ENCODE results near the gene GLMP.
"Not testable (repeated sequence)": the region's sequence is repeated elsewhere in the genome, so short reads cannot be mapped to it uniquely, and the experiment has no call there.

Gene GLMP

GRCh38 chr1:156295391-156295947 is at the start of gene GLMP:
Gene GLMP, minus strand, starts transcription at chr1:156295679. Its CDS starts 34 bp downstream, at chr1:156295645.
- no peak for DNase-seq

GRCh38 chr1:156344409-156344808 is 48.9 kb upstream of the GLMP start:
- DNase-seq = no peak

GRCh38 chr1:156342166-156342955 is 46.9 kb upstream of the GLMP start:
- no peak for DNase-seq

- DNase-seq = peak; percentile 96
Observed at GRCh38 chr1:156338180-156338976, 42.9 kb upstream of the GLMP start, which contains the start of the genes CCT3 and TSACC. Gene CCT3, minus strand, starts transcription at chr1:156338292. Its CDS starts 108 bp downstream, at chr1:156338184. Gene TSACC, plus strand, starts transcription at chr1:156338526. Its CDS starts 1,232 bp downstream, at chr1:156339758.

- DNase-seq = no peak
Observed at GRCh38 chr1:156337888-156338179, 42.4 kb upstream of the GLMP start.

- DNase-seq = no peak
Observed at GRCh38 chr1:156337052-156337887, 41.8 kb upstream of the GLMP start.

DNA sequence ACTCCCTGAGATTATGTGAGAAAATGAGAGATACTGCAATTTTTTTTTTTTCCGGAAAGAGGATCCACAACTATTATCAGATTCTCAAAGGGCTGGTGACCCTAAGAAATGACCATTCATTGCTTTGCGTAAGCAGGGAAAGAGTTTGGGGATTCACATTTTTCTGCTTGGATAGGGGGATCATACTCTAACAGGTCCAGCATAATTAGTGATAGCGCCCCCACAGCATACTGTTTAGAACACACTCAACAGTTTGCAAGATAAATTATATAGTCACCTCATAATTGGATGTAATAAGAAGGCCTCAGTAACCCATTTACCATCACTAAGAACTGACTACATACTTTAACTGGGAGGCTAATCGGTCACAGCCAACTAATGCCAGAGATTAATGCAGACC is 40.8 kb upstream of the GLMP start:
- DNase-seq = no peak

DNA sequence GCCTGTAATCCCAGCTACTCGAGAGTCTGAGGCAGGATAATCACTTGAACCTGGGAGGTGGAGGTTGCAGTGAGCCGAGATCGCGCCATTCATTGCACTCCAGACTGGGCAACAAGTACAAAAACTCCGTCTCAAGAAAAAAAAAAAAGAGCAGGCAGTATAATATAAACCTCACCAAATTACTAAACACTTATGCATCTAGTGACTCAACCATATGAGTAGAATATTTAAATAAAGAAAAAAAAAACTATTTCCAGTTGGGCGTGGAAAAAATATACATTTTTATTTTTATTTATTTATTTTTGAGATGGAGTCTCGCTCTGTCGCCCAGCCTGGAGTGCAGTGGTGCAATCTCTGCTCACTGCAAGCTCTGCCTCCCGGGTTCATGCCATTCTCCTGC is 27.7 kb upstream of the GLMP start:
- not testable (repeated sequence) for DNase-seq

GRCh38 chr1:156320560-156320959 is 25.1 kb upstream of the GLMP start:
- DNase-seq = no peak

DNA sequence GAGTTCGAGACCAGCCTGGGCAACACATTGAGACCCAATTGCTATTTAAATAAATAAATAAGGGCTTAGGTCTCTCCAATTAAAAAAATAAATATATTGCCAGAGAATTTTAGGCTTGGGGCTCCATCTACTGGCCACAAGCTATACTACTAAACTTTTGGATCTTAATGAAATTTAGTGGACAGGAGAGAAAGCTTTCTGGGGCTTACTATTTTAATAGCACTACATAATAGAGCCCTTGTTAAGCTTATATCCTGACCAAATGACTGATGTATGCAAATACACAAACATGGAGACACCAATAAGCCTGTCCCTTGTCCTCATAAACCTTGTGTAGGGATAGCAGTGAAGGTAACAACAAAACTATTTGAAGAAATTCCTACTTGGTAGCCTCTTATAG is 24.2 kb upstream of the GLMP start:
- no peak for DNase-seq

- DNase-seq = no peak
Observed at GRCh38 chr1:156316909-156317308, 21.4 kb upstream of the GLMP start.

- no peak for DNase-seq
Observed at GRCh38 chr1:156310962-156311361, 15.5 kb upstream of the GLMP start.

- no peak for DNase-seq
Observed at GRCh38 chr1:156308078-156308477, 12.6 kb upstream of the GLMP start.

DNA sequence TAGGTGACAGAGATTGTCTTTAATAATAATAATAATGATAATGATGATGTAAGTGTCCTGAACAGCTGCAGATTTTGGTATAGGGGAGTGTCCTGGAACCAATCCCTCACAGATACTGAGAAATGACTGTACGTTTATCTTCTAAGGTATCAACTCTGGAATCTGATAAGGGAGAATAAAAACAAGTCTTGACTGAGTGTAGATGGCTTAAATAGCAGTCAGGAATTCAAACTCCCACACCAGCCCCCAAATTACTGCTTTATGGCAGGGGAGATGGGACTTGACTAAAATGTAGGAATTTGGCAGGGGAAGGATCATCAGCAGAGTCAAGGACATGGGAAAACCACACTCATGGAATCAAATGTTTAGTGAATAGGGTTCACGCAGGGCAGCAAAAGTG is 9.7 kb upstream of the GLMP start:
- no peak for DNase-seq

DNA sequence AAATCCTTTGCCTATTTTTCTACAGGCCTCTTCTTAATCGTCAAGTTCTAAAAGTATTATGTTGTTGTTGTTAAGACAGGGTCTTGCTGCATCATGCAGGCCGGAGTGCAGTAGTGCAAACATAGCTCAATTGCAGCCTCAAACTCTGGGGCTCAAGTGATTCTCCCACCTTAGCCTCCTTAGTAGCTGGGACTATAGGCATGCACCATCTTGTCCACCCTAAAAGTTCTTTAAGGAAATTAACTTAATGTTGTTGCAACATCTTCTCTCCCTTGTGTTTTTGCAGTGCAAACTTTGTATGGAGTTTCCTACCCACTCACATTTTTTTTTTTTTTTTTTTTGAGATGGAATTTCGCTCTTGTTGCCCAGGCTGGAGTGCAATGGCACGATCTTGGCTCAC is 7.8 kb upstream of the GLMP start:
- DNase-seq = no peak

GRCh38 chr1:156298852-156299357 is 3.4 kb upstream of the GLMP start, which contains the start of gene VHLL:
Gene VHLL, minus strand, starts transcription at chr1:156299307. Its CDS starts 118 bp downstream, at chr1:156299189.
- DNase-seq = no peak

DNA sequence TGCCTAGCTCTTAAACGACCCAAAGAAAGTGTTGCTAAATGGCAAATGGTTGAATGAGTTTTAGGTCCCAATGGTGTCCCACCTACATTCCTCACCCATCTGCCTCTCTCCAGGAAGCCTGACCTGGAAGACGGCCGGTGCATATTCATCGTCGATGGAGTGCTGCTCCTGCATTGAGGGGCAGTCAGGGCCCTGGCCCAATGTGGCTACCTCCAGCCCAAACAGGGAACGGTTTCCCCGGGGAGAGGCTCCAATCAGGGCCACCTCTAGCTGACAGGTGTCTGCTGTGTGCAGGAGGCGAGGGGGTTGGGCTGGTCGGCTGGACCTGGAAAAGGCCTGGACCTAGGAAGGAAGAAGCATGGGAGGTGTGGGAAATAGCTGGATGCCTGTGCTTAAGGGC is 1.6 kb downstream of the GLMP start:
- no peak for DNase-seq

- DNase-seq = no peak
Observed at GRCh38 chr1:156293098-156293434, 2.4 kb downstream of the GLMP start.

GRCh38 chr1:156291226-156292061 is 4.0 kb downstream of the GLMP start:
- DNase-seq = peak; percentile 61

GRCh38 chr1:156289857-156290256 is 5.6 kb downstream of the GLMP start:
- no peak for DNase-seq

DNA sequence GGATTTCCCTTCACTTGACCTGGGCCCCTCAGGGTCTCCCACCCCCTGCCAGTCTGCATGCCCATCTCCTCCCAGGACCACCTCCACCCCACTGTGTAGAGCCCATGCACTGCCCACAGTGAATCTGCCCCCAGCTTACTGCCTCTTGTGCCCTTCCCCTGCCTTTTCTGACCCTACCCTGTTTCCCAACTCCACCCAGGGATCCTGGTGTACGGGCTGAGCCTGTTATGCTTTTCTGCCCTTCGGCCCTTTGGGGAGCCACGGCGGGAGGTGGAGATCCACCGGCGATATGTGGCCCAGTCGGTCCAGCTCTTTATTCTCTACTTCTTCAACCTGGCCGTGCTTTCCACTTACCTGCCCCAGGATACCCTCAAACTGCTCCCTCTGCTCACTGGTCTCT is 9.4 kb downstream of the GLMP start:
- no peak for DNase-seq

DNA sequence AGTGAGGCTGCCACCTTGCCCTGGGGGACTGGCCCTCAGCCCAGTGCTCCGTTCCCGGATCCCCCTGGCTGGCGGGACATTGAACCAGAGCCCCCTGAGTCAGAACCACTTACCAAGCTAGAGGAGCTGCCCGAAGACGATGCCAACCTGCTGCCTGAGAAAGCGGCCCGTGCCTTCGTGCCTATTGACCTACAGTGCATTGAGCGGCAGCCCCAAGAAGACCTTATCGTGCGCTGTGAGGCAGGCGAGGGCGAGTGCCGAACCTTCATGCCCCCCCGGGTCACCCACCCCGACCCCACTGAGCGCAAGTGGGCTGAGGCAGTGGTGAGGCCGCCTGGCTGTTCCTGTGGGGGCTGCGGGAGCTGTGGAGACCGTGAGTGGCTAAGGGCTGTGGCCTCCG is 10.0 kb downstream of the GLMP start:
- DNase-seq = no peak

Data from cortex of kidney (tissue), 1 donor.